ENCODE measurements around the gene PLCG1. TPM values are rescaled to one million over a fixed set of nuclear protein-coding genes. Genes with fewer than 3 reads are reported as not detected.
A peak's percentile ranks its signal among the peaks of the same experiment; 100 is the strongest.

PLCG1 gene
- total RNA-seq, 2 donors from 2014 or later = 40.0 to 87.7 TPM

DNA sequence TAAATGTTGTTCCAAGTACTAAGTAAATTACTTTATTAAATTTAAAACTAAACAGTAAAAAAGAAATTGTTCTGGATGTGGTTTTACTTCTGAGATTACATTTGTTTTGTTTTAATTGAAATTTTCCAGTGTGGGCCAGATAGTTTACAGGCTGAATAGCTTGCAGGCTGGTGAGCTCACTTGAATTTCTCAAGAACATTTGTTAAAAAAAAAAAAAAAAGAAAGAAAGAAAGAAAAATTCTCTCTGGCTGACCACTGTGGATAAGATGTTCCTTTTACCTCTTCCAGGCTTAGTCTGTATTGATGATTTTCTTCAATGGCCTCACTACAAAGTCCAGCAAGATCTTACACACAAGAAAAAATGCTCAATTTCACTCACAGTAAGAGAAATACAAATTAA is 85.4 kb downstream of the PLCG1 start:
- peak overlapping the region in 1 of 4 donors; percentile 44 for H3K27ac ChIP-seq
- TF ChIP-seq POLR2A (IDR thresholded peaks at IDR 0.05) = no peak
- TF ChIP-seq, protein P1, sequence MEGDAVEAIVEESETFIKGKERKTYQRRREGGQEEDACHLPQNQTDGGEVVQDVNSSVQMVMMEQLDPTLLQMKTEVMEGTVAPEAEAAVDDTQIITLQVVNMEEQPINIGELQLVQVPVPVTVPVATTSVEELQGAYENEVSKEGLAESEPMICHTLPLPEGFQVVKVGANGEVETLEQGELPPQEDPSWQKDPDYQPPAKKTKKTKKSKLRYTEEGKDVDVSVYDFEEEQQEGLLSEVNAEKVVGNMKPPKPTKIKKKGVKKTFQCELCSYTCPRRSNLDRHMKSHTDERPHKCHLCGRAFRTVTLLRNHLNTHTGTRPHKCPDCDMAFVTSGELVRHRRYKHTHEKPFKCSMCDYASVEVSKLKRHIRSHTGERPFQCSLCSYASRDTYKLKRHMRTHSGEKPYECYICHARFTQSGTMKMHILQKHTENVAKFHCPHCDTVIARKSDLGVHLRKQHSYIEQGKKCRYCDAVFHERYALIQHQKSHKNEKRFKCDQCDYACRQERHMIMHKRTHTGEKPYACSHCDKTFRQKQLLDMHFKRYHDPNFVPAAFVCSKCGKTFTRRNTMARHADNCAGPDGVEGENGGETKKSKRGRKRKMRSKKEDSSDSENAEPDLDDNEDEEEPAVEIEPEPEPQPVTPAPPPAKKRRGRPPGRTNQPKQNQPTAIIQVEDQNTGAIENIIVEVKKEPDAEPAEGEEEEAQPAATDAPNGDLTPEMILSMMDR (IDR thresholded peaks at IDR 0.05) = no peak
- no peak overlapping the region for H3K4me3 ChIP-seq
- ATAC-seq (no peak), DNase-seq (no peak)
- H3K27me3 ChIP-seq = no peaks in the 10 kb centered on the region
- intact Hi-C loops (cut with DNase I) = no loop called here
- H3K4me1 ChIP-seq = peaks cover 14% of the 10 kb centered on the region
- no peaks in the 10 kb centered on the region for H3K36me3 ChIP-seq (replicated peaks in 1 of 2; ENCODE audit: insufficient read depth in 1 of 2, low read depth in 2 of 2)
- H3K9me3 ChIP-seq = no peaks in the 10 kb centered on the region

DNA sequence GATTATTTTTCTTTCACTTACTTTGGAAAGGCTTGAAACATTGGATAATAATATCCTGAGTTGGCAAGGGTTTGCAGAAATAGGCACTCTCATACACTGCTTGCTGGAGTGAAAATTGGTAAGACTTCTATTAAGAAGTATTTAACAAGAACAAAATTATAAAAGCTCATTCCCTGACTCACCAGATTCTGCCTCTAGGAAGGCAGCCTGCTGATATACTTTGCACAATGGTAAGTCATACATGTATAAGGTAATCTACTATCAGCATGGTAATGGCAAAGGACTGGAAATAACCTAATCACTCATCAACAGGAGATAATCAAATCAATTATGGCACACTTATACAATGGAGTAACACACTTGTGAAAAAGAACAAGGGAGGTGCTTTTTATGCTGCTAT is 85.8 kb downstream of the PLCG1 start:
- H3K27ac ChIP-seq = no peak overlapping the region
- intact Hi-C loops (cut with DNase I) = no loop called here
- no peak for ATAC-seq
- TF ChIP-seq POLR2A (IDR thresholded peaks at IDR 0.05) = no peak
- TF ChIP-seq, protein P1 (IDR thresholded peaks at IDR 0.05) = no peak
- H3K4me3 ChIP-seq = no peak overlapping the region
- H3K9me3 ChIP-seq = no peaks in the 10 kb centered on the region
- no peaks in the 10 kb centered on the region for H3K36me3 ChIP-seq (replicated peaks in 1 of 2; ENCODE audit: insufficient read depth in 1 of 2, low read depth in 2 of 2)
- H3K27me3 ChIP-seq = no peaks in the 10 kb centered on the region
- no peak for DNase-seq
- peaks cover 14% of the 10 kb centered on the region for H3K4me1 ChIP-seq

DNA sequence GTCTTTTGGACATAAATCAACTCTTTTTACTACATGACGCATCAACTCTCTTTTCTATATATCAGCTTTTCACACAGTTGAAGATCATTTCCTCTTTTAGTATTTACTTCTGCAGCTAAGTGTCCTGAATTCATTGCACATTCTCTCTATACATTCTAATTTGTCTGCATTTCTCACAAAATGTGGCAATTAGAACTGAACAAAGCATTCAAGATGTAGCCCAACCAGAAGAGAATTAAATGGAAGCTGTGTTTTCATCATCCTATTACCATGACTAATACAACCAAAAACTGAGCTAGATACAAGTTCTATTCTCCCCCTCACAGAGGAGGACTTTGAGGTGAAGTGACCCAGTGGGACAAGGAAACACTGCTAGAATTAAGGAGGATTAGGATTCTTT is 86.9 kb downstream of the PLCG1 start:
- no peak overlapping the region for H3K27ac ChIP-seq
- H3K27me3 ChIP-seq = no peaks in the 10 kb centered on the region
- DNase-seq = no peak
- intact Hi-C loops (cut with DNase I) = no loop called here
- WGBS, 2 donors = 76 to 93% methylated on average over 1 of the region's 1 CpG
- no peak for ATAC-seq
- H3K9me3 ChIP-seq = no peaks in the 10 kb centered on the region
- H3K4me1 ChIP-seq = peaks cover 14% of the 10 kb centered on the region
- no peak overlapping the region for H3K4me3 ChIP-seq
- TF ChIP-seq, protein P1 (IDR thresholded peaks at IDR 0.05) = no peak
- TF ChIP-seq POLR2A (IDR thresholded peaks at IDR 0.05) = no peak
- no peaks in the 10 kb centered on the region for H3K36me3 ChIP-seq (replicated peaks in 1 of 2; ENCODE audit: insufficient read depth in 1 of 2, low read depth in 2 of 2)

DNA sequence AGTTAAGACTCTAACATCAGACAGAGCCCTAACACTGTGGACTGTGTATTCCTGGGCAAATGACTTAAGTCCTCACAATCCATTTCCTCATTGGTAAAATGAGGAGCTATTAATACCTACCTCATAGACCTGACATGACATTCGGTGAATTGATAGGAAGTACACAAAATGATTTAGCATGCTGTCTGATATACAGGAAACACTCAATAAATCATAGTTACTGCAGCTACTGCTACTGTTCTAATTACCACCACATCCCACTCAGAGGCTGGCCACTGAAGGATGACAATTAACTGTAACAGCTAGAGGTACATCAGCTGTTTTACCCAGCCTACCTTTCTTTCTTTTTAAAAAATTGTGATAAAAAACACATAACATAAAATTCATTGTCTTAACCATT is 87.7 kb downstream of the PLCG1 start:
- no peaks in the 10 kb centered on the region for H3K36me3 ChIP-seq (replicated peaks in 1 of 2; ENCODE audit: insufficient read depth in 1 of 2, low read depth in 2 of 2)
- H3K4me1 ChIP-seq = peaks cover 14% of the 10 kb centered on the region
- no peak for TF ChIP-seq POLR2A (IDR thresholded peaks at IDR 0.05)
- TF ChIP-seq, protein P1 (IDR thresholded peaks at IDR 0.05) = no peak
- intact Hi-C loops (cut with DNase I) = no loop called here
- DNase-seq (no peak), ATAC-seq (no peak)
- 61 to 68% methylated on average over 1 of the region's 1 CpG for WGBS, 2 donors
- H3K9me3 ChIP-seq = no peaks in the 10 kb centered on the region
- no peak overlapping the region for H3K27ac ChIP-seq
- H3K27me3 ChIP-seq = no peaks in the 10 kb centered on the region
- H3K4me3 ChIP-seq = no peak overlapping the region

DNA sequence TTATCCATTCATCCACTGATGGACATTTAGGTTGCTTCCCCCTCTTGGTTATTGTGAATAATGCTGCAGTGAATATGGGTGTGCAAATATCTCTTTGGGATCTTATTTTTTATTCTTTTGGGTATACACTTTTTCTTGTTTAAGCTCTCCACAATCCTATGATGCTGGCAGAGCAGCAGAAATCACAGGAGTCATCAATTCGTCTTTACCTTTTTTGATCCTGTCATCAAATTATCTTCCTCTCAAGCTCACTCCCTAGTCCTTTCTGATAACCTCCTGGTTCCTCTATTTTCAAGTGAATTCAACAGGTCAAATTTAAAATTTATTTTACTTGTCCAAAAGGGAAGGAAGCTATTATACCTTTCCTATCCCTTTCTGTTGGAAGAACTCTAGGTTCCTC is 89.1 kb downstream of the PLCG1 start:
- no peak overlapping the region for H3K4me3 ChIP-seq
- intact Hi-C loops (cut with DNase I) = no loop called here
- no peaks in the 10 kb centered on the region for H3K9me3 ChIP-seq
- no peak overlapping the region for H3K27ac ChIP-seq
- TF ChIP-seq POLR2A (IDR thresholded peaks at IDR 0.05) = no peak
- TF ChIP-seq, protein P1 (IDR thresholded peaks at IDR 0.05) = no peak
- DNase-seq = no peak
- H3K27me3 ChIP-seq = no peaks in the 10 kb centered on the region
- H3K36me3 ChIP-seq (replicated peaks in 1 of 2; ENCODE audit: insufficient read depth in 1 of 2, low read depth in 2 of 2) = no peaks in the 10 kb centered on the region
- H3K4me1 ChIP-seq = peaks cover 14% of the 10 kb centered on the region
- ATAC-seq = no peak
- WGBS, 2 donors = 80 to 95% methylated on average over 1 of the region's 1 CpG

Small RNA genes lying within 50 kb of the gene (microRNA-seq; reads per million reads assigned to microRNA genes)
- gene MIR6871 (ENCODE audit: borderline number of aligned reads in 2 of 2, borderline replicate concordance in 2 of 2) = 0 reads per million in 2 donors

Small RNA genes lying within 50 kb of the gene (small RNA-seq; reads per million reads assigned to genes)
- gene AL022394.1 (not detected), gene MIR6871 (not detected)

Other genes starting within 250 kb of the PLCG1 start
- 10 to 100 TPM; 12.2 to 18.5 TPM for gene TOP1, start 108.7 kb upstream of the PLCG1 start, total RNA-seq
- 10 to 100 TPM; 10.9 to 11.9 TPM for gene ZHX3, start 180.2 kb downstream of the PLCG1 start, total RNA-seq
- gene LPIN3, start 203.3 kb downstream of the PLCG1 start, total RNA-seq = 10 to 100 TPM; 11.9 to 50.1 TPM
- under 1 TPM in 1 of 2 donors, not detected in 1; 0.26 TPM for gene EMILIN3, start 229.3 kb downstream of the PLCG1 start, total RNA-seq

Data from body of pancreas (tissue), 4 donors.